ENCODE data around the gene PCDH15.
"Not testable (repeated sequence)": the region's sequence is repeated elsewhere in the genome, so short reads cannot be mapped to it uniquely, and the experiment has no call there.

The PCDH15 gene

GRCh38 chr10:53955091-53955490, 845.9 kb downstream of the PCDH15 start:
- no peak for FAIRE-seq
- no peak for TF ChIP-seq POLR2A (IDR thresholded peaks at IDR 0.05; ENCODE audit: low read depth, low read length)
- no peak for DNase-seq (ENCODE audit: insufficient read length, low spot score)

GRCh38 chr10:53952698-53953630, 848.1 kb downstream of the PCDH15 start:
- FAIRE-seq (no peak), DNase-seq (ENCODE audit: insufficient read length, low spot score) (no peak)
- TF ChIP-seq POLR2A (IDR thresholded peaks at IDR 0.05; ENCODE audit: low read depth, low read length): no peak

GRCh38 chr10:53939654-53940053, 861.4 kb downstream of the PCDH15 start:
- FAIRE-seq (no peak), DNase-seq (ENCODE audit: insufficient read length, low spot score) (no peak)
- TF ChIP-seq POLR2A (IDR thresholded peaks at IDR 0.05; ENCODE audit: low read depth, low read length): no peak

- FAIRE-seq: no peak
- TF ChIP-seq POLR2A (IDR thresholded peaks at IDR 0.05; ENCODE audit: low read depth, low read length): no peak
- DNase-seq (ENCODE audit: insufficient read length, low spot score): no peak
These were observed 870.4 kb downstream of the PCDH15 start for GRCh38 chr10:53930648-53931047.

- FAIRE-seq; DNase-seq (ENCODE audit: insufficient read length, low spot score): not testable (repeated sequence)
These were observed 876.9 kb downstream of the PCDH15 start for GRCh38 chr10:53924051-53924700.

GRCh38 chr10:53918755-53919154, 882.3 kb downstream of the PCDH15 start:
- no peak for TF ChIP-seq POLR2A (IDR thresholded peaks at IDR 0.05; ENCODE audit: low read depth, low read length)
- DNase-seq (ENCODE audit: insufficient read length, low spot score) (no peak), FAIRE-seq (no peak)

GRCh38 chr10:53909791-53910190, 891.2 kb downstream of the PCDH15 start:
- no peak for FAIRE-seq
- TF ChIP-seq POLR2A (IDR thresholded peaks at IDR 0.05; ENCODE audit: low read depth, low read length): no peak
- DNase-seq (ENCODE audit: insufficient read length, low spot score): no peak

GRCh38 chr10:53904506-53905241, 896.4 kb downstream of the PCDH15 start:
- TF ChIP-seq POLR2A (IDR thresholded peaks at IDR 0.05; ENCODE audit: low read depth, low read length): no peak
- no peak for DNase-seq (ENCODE audit: insufficient read length, low spot score)
- FAIRE-seq: no peak

GRCh38 chr10:53903756-53904155, 897.3 kb downstream of the PCDH15 start:
- no peak for TF ChIP-seq POLR2A (IDR thresholded peaks at IDR 0.05; ENCODE audit: low read depth, low read length)
- no peak for FAIRE-seq
- no peak for DNase-seq (ENCODE audit: insufficient read length, low spot score)

GRCh38 chr10:53899463-53900160, 901.4 kb downstream of the PCDH15 start:
- DNase-seq (ENCODE audit: insufficient read length, low spot score) (no peak), FAIRE-seq (no peak)

GRCh38 chr10:53898532-53898931, 902.5 kb downstream of the PCDH15 start:
- no peak for FAIRE-seq
- TF ChIP-seq POLR2A (IDR thresholded peaks at IDR 0.05; ENCODE audit: low read depth, low read length): no peak
- no peak for DNase-seq (ENCODE audit: insufficient read length, low spot score)

More at GRCh38 chr10:53899463-53900160, 901.4 kb downstream of the PCDH15 start:
- TF ChIP-seq POLR2A (IDR thresholded peaks at IDR 0.05; ENCODE audit: low read depth, low read length): no peak

- no peak for TF ChIP-seq POLR2A (IDR thresholded peaks at IDR 0.05; ENCODE audit: low read depth, low read length)
- FAIRE-seq (no peak), DNase-seq (ENCODE audit: insufficient read length, low spot score) (no peak)
These were observed 906.9 kb downstream of the PCDH15 start for GRCh38 chr10:53894145-53894544.

GRCh38 chr10:53893061-53893460, 908.0 kb downstream of the PCDH15 start:
- DNase-seq (ENCODE audit: insufficient read length, low spot score) (no peak), FAIRE-seq (no peak)
- no peak for TF ChIP-seq POLR2A (IDR thresholded peaks at IDR 0.05; ENCODE audit: low read depth, low read length)
